Measurements from ENCODE around the gene SLC39A9.
"Not testable (repeated sequence)": the region's sequence is repeated elsewhere in the genome, so short reads cannot be mapped to it uniquely, and the experiment has no call there.

DNA sequence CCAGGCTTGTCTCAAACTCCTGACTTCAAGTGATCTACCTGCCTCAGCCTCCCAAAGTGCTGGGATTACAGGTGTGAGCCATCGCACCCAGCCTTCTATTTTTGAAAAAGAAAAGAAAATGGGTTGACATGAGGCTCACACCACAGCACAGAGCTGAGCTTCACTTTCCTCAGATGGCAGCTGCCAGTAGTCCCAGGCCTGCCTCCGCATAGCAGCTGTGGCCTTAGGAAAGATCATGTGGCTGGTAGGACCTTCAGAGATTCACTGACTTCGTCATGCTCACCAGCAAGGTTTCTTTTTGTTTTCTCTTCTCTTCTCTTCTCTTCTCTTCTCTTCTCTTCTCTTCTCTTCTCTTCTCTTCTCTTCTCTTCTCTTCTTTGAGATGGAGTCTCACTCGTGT lies 99.8 kb downstream of the SLC39A9 start:
- TF ChIP-seq, protein P1, sequence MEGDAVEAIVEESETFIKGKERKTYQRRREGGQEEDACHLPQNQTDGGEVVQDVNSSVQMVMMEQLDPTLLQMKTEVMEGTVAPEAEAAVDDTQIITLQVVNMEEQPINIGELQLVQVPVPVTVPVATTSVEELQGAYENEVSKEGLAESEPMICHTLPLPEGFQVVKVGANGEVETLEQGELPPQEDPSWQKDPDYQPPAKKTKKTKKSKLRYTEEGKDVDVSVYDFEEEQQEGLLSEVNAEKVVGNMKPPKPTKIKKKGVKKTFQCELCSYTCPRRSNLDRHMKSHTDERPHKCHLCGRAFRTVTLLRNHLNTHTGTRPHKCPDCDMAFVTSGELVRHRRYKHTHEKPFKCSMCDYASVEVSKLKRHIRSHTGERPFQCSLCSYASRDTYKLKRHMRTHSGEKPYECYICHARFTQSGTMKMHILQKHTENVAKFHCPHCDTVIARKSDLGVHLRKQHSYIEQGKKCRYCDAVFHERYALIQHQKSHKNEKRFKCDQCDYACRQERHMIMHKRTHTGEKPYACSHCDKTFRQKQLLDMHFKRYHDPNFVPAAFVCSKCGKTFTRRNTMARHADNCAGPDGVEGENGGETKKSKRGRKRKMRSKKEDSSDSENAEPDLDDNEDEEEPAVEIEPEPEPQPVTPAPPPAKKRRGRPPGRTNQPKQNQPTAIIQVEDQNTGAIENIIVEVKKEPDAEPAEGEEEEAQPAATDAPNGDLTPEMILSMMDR (IDR thresholded peaks at IDR 0.05) = not testable (repeated sequence)
- TF ChIP-seq EZH2 (IDR thresholded peaks at IDR 0.05) = not testable (repeated sequence)

Measured in neural progenitor cell (in vitro differentiated cells).